ENCODE measurements around the gene RPS27L.

Gene RPS27L

DNA sequence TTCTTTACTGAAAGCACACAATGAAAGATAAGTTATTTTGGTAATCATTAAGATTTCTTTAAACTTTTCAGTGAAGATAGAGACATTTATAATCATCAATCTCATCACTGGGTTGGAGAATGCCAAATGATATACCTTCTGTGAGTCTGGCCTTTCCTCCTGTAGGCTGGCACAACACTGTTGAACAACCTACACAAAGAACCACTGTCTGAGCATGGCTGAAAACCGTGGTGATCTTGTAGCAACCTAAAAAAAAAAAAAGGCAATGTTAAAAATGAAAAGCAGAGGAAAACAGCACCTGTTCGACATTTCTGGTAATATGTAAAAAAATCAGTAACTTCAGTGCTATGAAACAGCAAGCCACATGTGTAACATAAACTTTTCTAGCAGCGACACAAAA lies 1.8 kb downstream of the RPS27L start (continued):
- TF ChIP-seq TOX (CRISPR knock-in tag; IDR thresholded peaks at IDR 0.05; ENCODE audit: borderline replicate concordance) = no peak
- no peak for TF ChIP-seq PPARA (CRISPR knock-in tag; IDR thresholded peaks at IDR 0.05; ENCODE audit: borderline replicate concordance)
- TF ChIP-seq RARB (CRISPR knock-in tag; IDR thresholded peaks at IDR 0.05) = no peak
- TF ChIP-seq TCF4 (CRISPR knock-in tag; IDR thresholded peaks at IDR 0.05; ENCODE audit: borderline replicate concordance) = no peak

DNA sequence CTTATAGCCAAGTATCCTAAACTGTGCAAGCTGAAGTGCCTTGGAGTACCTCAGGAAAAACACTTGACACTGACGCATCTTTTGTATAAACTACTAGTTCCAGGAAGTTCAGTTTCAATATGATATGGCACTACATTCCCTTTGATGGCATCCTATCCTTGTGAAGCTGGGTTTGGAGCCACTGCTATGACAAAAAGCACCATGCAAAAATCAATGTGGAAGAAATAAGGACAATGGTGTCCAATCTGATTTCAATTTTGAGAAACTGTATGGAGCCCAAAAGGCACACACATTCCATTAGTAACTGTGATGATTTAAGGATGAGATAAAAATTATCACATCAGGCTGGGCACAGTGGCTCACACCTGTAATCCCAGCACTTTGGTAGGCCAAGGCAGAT lies 5.6 kb downstream of the RPS27L start:
- ATAC-seq = no peak
- TF ChIP-seq, protein P1, sequence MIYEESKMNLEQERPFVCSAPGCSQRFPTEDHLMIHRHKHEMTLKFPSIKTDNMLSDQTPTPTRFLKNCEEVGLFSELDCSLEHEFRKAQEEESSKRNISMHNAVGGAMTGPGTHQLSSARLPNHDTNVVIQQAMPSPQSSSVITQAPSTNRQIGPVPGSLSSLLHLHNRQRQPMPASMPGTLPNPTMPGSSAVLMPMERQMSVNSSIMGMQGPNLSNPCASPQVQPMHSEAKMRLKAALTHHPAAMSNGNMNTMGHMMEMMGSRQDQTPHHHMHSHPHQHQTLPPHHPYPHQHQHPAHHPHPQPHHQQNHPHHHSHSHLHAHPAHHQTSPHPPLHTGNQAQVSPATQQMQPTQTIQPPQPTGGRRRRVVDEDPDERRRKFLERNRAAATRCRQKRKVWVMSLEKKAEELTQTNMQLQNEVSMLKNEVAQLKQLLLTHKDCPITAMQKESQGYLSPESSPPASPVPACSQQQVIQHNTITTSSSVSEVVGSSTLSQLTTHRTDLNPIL (CRISPR knock-in tag; IDR thresholded peaks at IDR 0.05; ENCODE audit: low read depth) = no peak
- no peak for TF ChIP-seq ARNTL (CRISPR knock-in tag; IDR thresholded peaks at IDR 0.05; ENCODE audit: borderline replicate concordance, low read depth)
- no peak for TF ChIP-seq SNAI2 (CRISPR knock-in tag; IDR thresholded peaks at IDR 0.05)
- TF ChIP-seq, protein P2, sequence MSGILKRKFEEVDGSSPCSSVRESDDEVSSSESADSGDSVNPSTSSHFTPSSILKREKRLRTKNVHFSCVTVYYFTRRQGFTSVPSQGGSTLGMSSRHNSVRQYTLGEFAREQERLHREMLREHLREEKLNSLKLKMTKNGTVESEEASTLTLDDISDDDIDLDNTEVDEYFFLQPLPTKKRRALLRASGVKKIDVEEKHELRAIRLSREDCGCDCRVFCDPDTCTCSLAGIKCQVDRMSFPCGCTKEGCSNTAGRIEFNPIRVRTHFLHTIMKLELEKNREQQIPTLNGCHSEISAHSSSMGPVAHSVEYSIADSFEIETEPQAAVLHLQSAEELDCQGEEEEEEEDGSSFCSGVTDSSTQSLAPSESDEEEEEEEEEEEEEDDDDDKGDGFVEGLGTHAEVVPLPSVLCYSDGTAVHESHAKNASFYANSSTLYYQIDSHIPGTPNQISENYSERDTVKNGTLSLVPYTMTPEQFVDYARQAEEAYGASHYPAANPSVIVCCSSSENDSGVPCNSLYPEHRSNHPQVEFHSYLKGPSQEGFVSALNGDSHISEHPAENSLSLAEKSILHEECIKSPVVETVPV (CRISPR knock-in tag; IDR thresholded peaks at IDR 0.05) = no peak
- TF ChIP-seq ZFP30 (CRISPR knock-in tag; IDR thresholded peaks at IDR 0.05) = no peak
- no peak for TF ChIP-seq TOX (CRISPR knock-in tag; IDR thresholded peaks at IDR 0.05; ENCODE audit: borderline replicate concordance)

DNA sequence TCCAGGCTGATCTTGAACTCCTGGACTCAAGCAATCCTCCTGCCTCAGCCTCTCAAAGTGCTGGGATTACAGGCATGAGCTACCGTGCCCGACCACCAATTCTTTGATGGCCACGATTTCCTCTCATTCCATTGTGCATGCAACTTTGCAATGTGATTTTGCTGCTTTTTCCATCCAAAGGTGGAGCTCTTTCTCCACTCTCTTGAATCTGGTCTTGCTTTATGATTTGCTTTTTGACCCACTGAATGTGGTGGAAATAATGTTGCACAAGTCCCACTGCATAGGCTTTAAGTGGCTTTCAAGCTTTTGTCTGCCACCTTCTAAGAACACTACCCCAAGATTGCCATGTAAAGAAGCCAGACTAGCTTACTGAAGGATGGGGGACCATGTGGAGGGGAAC lies 10.6 kb downstream of the RPS27L start:
- no peak; the same call in 2 of the 3 replicates for ATAC-seq
- TF ChIP-seq, protein P2 (CRISPR knock-in tag; IDR thresholded peaks at IDR 0.05) = no peak
- TF ChIP-seq GLIS3 (CRISPR knock-in tag; IDR thresholded peaks at IDR 0.05) (no peak), ISL1 (CRISPR knock-in tag; IDR thresholded peaks at IDR 0.05) (no peak), RARB (CRISPR knock-in tag; IDR thresholded peaks at IDR 0.05) (no peak), OSR1 (CRISPR knock-in tag; IDR thresholded peaks at IDR 0.05) (no peak)
- TF ChIP-seq, protein P3, sequence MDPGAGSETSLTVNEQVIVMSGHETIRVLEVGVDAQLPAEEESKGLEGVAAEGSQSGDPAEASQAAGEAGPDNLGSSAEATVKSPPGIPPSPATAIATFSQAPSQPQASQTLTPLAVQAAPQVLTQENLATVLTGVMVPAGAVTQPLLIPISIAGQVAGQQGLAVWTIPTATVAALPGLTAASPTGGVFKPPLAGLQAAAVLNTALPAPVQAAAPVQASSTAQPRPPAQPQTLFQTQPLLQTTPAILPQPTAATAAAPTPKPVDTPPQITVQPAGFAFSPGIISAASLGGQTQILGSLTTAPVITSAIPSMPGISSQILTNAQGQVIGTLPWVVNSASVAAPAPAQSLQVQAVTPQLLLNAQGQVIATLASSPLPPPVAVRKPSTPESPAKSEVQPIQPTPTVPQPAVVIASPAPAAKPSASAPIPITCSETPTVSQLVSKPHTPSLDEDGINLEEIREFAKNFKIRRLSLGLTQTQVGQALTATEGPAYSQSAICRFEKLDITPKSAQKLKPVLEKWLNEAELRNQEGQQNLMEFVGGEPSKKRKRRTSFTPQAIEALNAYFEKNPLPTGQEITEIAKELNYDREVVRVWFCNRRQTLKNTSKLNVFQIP (CRISPR knock-in tag; IDR thresholded peaks at IDR 0.05; ENCODE audit: borderline replicate concordance, low read depth) = no peak

DNA sequence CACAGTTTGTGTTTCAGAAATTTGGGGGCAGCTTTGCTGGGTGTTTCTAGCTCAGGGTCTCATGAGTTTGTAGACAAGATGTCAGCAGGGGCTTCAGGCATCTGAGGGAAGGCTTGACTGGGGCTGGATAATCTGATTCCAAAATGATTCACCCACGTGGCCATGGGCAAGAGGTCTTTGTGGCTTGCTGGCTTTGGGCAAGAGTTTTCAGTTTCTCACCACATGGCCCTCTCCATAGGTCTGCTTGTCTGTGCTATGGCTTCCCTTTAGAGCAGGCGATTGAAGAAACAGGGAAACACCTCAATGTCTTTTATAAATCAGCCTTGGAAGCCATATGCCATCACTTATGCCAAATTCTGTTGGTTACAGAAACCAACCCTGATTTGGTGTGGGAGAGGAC lies 11.9 kb downstream of the RPS27L start:
- TF ChIP-seq BACH2 (CRISPR knock-in tag; IDR thresholded peaks at IDR 0.05; ENCODE audit: borderline replicate concordance) (no peak), ZC3H10 (CRISPR knock-in tag; IDR thresholded peaks at IDR 0.05) (no peak), ESRRG (CRISPR knock-in tag; IDR thresholded peaks at IDR 0.05) (no peak), RARB (CRISPR knock-in tag; IDR thresholded peaks at IDR 0.05) (no peak), ISL1 (CRISPR knock-in tag; IDR thresholded peaks at IDR 0.05) (no peak), CSDC2 (CRISPR knock-in tag; IDR thresholded peaks at IDR 0.05) (no peak), GLIS3 (CRISPR knock-in tag; IDR thresholded peaks at IDR 0.05) (no peak), ZNF70 (CRISPR knock-in tag; IDR thresholded peaks at IDR 0.05) (no peak), ZFP3 (CRISPR knock-in tag; IDR thresholded peaks at IDR 0.05) (no peak), PPARA (CRISPR knock-in tag; IDR thresholded peaks at IDR 0.05; ENCODE audit: borderline replicate concordance) (no peak), ZFP30 (CRISPR knock-in tag; IDR thresholded peaks at IDR 0.05) (no peak), ZNF8 (CRISPR knock-in tag; IDR thresholded peaks at IDR 0.05) (no peak), SNAI2 (CRISPR knock-in tag; IDR thresholded peaks at IDR 0.05) (no peak), TOX (CRISPR knock-in tag; IDR thresholded peaks at IDR 0.05; ENCODE audit: borderline replicate concordance) (no peak)
- TF ChIP-seq, protein P2 (CRISPR knock-in tag; IDR thresholded peaks at IDR 0.05) = no peak
- TF ChIP-seq, protein P4, sequence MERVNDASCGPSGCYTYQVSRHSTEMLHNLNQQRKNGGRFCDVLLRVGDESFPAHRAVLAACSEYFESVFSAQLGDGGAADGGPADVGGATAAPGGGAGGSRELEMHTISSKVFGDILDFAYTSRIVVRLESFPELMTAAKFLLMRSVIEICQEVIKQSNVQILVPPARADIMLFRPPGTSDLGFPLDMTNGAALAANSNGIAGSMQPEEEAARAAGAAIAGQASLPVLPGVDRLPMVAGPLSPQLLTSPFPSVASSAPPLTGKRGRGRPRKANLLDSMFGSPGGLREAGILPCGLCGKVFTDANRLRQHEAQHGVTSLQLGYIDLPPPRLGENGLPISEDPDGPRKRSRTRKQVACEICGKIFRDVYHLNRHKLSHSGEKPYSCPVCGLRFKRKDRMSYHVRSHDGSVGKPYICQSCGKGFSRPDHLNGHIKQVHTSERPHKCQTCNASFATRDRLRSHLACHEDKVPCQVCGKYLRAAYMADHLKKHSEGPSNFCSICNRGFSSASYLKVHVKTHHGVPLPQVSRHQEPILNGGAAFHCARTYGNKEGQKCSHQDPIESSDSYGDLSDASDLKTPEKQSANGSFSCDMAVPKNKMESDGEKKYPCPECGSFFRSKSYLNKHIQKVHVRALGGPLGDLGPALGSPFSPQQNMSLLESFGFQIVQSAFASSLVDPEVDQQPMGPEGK (CRISPR knock-in tag; IDR thresholded peaks at IDR 0.05; ENCODE audit: borderline replicate concordance) = no peak
- TF ChIP-seq, protein P3 (CRISPR knock-in tag; IDR thresholded peaks at IDR 0.05; ENCODE audit: borderline replicate concordance, low read depth) = no peak
- TF ChIP-seq, protein P1 (CRISPR knock-in tag; IDR thresholded peaks at IDR 0.05; ENCODE audit: low read depth) = no peak
- no peak for ATAC-seq

All from SK-N-SH treated with all-trans-retinoic acid at 6 μM for 48 hours (cell line).